DMS53 treated with DMSO at 0.1 percent for 48 hours (cell line): ENCODE results near the gene SCAPER.
"Not testable (repeated sequence)": the region's sequence is repeated elsewhere in the genome, so short reads cannot be mapped to it uniquely, and the experiment has no call there.

Experiments used
- DNase-seq: peaks from one replicate; lab custom pipeline; 2025; ENCODE audit not compliant: unreplicated experiment; lab: John Stamatoyannopoulos, UW

The SCAPER gene

GRCh38 chr15:76793162-76793561 is 112.0 kb downstream of the SCAPER start:
- no peak for DNase-seq

DNA sequence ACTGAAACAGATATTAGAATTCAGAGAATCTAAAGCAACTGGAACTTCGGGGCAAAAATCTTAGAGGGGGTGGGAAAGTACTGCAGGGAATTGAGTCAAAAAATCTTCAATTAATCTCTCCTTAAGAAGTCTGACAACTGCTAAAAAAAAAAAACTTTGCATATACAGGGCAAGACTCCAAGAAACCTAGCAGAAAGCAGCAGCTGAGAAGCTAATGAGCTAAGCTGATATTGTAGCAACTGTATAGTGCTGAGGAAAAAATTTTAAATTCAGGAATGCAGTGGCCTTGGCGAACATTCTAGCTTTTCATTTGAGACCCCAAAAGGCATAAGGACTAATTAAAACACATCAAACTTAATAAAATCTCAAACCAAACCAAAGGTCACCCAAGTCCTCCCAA is 113.6 kb downstream of the SCAPER start:
- no peak for DNase-seq

GRCh38 chr15:76787273-76787672 is 117.9 kb downstream of the SCAPER start:
- DNase-seq: no peak

GRCh38 chr15:76776969-76777368 is 128.2 kb downstream of the SCAPER start:
- no peak for DNase-seq

DNA sequence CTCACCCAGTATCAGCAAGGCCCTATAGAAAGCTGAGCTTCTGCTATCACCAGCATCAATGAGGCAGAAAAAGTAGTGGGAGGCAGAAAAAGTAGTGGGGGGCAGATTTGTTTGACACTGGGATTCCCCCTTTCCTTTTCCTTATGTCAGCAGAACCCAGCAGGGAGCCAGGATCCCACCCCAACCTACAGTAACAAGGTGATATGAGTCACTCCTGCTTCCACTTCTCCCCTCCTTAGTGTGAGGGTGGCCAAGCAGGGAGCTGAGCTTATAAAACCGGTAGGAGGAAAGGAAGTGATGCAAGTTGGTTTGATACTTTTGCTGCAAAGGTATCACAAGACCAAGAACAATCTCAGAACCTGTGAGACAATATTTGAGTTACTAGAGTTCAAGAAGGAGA is 128.7 kb downstream of the SCAPER start:
- DNase-seq: no peak

- DNase-seq: no peak
Measured at GRCh38 chr15:76773234-76773633, 131.9 kb downstream of the SCAPER start.

DNA sequence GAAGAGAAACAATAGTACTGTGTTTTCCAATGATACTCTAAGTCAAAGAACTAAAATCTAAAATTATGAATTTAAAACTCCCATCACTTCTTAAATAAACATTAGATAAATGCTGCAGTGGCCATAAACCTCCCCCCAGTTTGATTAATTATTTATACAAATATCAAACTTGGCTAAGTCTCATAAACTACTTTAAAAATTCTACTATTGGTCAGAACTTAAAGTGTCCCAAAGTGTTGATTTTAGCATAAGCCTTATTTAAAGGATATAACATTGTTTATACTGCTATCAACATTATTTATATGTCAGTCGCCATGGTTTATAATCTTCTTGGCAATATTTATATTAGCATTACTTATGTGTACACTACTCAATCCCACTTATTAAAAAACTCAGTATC is 132.4 kb downstream of the SCAPER start:
- DNase-seq: no peak

DNA sequence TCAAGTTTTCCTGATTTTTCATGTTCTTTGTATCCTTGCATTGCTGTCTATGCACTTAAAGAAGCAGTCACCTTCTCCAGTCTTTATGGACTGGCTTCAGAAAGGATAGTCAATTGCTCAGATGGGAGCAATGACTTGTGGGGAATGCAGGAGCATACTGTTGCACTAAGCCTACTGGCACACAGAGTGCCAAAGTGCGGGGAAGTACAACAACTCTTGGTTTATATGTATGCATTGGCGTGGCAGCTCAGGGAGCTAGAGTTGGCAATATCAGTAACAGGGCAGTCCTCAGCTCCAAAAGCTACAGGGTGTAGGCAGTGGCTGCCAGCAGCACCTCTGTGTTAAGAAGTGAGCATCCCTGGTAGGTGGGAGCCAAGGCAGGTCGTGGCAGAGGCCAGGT is 141.1 kb downstream of the SCAPER start:
- DNase-seq: no peak

DNA sequence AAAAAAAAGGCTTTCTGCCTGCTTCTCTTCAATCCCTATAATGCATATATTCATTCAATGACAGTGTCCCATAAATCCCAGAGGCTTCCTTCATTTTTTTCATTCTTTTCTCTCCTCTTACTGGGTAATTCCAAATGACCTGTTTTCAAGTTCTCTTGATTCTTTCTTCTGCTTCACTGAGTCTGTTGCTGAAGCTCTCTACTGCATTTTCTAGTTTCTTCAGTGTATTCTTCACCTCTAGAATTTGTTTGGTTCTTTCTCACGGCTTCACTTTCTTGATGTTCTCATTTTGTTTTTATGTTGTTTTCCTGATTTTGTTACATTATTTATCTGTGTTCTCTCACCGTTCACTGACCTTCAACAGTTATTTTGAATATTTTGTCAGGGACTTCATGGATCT is 141.6 kb downstream of the SCAPER start:
- no peak for DNase-seq

- no peak for DNase-seq
Measured at GRCh38 chr15:76756381-76756780, 148.8 kb downstream of the SCAPER start.

DNA sequence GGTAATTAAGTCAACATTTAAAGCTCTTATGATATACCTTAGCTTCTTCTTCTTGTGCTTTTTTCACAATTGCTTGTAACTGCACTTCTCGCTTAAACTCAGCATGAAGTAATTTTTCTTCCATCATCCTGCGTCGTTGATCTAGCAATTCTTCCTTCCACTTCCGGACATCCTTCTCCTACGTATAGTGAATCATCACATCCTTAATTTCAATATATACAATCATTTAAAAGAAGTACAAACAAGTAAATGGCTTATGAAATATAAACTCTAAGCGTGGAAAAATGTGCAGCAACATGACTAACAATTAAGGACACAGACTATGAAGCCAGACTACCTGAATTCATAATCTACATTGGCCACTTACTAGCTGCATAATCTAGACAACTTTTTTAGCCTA is 151.4 kb downstream of the SCAPER start:
- DNase-seq: no peak

DNA sequence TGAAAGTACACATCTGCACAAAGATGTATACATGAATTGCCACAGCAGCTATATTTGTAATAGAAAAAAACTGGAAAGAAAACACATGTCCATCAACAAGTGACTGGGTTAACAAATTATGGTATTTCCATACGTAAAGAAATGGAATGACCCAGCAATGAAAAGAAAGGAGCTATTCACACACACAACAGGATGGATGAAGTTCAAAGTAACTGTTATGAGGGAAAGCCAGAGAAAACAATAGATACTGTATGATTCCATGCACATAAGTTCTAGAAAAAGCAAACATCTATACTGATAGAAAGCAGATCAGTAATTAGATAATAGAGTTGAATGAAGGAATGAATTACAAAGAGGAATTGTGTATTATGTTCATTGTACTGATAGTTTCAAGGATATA is 152.0 kb downstream of the SCAPER start:
- DNase-seq: no peak

DNA sequence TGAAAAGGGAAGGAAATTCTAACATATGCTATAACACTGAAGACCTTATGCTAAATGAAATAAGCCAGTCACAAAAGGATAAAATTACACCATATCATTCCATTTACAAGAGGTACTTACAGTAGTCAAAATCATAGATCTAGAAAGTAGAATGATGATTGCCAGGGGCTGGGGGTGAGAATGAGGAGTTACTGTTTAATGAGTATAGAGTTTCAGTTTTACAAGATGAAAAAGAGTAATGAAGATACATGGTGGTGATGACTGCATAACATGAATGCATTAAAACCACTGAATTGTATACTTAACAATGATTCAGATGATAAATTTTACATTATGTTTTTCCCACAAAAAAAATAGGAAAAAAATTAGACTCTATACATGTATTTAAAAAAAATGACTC is 152.6 kb downstream of the SCAPER start:
- no peak for DNase-seq

DNA sequence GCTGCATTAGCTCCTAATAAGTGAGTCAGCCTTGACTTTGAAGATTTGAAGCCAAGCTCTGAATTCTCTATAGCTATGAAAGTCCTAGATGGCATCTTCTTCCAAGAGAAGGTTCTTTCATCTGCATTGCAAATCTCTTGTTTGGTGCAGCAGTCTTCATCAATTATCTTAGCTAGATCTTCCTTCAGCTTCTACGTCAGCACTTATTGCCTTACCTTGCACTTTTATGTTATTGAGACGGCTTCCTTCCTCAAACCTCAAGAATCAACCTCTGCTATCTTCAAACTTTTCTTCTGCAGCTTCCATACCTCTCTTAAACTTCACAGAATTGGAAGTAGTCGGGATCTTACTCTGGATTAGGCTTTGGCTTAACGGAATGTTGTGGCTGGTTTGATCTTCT is 167.6 kb downstream of the SCAPER start:
- no peak for DNase-seq

DNA sequence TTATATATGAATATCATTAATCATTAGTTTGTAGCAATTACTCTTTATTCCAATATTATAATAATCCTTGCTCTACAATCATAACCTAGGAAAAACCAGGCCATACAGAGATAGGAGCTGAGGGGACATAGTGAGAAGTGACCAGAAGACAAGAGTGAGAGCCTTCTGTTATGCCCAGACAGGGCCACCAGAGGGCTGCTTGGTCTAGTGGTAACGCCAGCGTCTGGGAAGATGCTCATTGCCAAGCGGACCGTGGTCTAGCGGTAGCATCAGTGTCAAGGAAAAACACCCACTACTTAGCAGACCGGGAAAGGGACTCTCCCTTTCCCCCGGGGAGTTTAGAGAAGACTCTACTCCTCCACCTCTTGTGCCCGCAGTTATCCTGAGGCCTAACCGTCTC is 172.8 kb downstream of the SCAPER start:
- not testable (repeated sequence) for DNase-seq

- no peak for DNase-seq
Measured at GRCh38 chr15:76730262-76730661, 174.9 kb downstream of the SCAPER start.

DNA sequence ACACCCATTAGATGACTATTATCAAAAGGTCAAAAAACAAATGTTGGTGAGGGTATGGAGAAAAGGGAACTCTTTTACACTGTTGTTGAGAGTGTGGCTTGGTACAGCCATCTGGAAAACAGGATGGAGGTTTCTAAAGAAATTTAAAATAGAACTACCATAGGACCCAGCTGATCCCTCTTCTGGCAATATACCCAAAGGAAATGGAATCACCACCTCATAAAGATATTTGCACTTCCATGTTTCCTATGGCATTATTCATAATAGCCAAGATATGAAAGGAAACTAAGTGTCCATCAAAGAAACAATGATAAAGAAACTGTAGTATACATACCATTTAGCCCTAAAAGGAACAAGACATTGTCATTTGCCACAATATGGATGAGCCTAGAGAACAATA is 186.3 kb downstream of the SCAPER start:
- DNase-seq: no peak

DNA sequence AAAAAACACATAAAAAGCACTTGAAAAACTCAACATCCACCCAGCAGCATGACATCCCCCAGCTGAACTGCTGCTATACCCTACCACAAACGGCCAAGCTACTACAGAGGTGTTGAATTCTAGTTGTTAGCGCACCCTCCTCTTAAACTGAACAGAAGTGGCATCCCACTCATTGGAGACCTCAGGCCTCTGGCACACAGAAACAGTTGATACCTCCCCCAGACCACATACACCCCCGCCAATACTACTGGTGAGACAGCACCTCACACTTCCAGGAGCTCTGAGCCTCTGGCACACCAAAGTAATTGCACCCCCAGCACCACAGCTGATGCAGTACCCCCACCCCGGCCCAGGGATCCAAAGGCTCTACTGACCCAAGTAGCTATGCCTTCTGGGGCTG is 190.2 kb downstream of the SCAPER start:
- no peak for DNase-seq

DNA sequence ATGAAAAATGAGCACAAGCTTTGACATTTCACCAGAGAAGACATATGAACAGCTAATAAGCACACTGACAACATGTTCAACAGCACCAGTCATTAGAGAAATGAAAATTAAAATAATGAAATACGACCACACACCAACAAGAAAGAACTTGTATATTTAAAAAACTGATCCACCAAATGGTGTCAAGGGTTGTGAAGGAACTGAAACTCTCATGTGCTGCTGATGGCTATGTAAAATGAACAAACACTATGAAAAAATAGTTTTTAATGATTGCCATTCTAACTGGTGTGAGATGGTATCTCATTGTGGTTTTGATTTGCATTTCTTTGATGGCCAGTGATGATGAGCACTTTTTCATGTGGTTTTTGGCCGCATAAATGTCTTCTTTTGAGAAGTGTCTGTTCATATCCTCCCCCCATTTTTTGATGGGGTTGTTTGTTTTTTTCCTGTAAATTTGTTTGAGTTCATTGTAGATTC is 193.8 kb downstream of the SCAPER start:
- DNase-seq: no peak

DNA sequence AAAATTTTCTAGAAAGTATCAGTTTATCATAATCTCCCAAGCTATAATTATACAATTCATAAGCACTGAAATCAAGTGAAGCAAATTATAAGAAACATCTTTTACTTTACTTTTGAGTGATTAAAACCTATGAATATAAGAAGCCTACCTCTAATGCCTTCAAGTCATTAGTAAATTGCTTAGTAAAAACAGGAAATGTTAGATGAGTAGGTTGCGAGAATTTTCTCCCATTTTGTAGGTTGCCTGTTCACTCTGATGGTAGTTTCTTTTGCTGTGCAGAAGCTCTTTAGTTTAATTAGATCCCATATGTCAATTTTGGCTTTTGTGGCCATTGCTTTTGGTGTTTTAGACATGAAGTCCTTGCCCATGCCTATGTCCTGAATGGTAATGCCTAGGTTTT is 201.1 kb downstream of the SCAPER start:
- DNase-seq: not testable (repeated sequence)

GRCh38 chr15:76696840-76697239 is 208.3 kb downstream of the SCAPER start:
- no peak for DNase-seq

GRCh38 chr15:76692546-76692945 is 212.6 kb downstream of the SCAPER start:
- DNase-seq: not testable (repeated sequence)

- not testable (repeated sequence) for DNase-seq
Measured at GRCh38 chr15:76687592-76687991, 217.5 kb downstream of the SCAPER start.

DNA sequence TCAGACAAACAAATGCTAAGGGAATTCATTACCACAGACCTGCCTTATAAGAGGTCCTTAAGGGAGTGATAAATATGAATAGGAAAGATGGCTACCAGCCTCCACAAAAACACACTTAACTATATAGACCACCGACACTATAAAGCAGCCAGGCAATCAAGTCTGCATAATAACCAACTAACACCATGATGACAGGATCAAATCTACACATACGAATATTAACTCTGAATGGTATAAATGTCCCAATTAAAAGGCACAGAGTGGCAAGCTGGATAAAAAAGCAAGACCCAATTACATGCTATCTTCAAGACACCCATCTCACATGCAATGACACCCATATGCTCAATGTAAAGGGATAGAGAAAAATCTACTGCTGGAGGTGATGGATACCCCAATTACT is 221.1 kb downstream of the SCAPER start:
- no peak for DNase-seq
